COR-L47 (cell line): ENCODE data around the gene ZNF609.

Source experiments
- DNase-seq: peaks from one replicate; lab custom pipeline; 2025; lab: John Stamatoyannopoulos, UW

The ZNF609 gene

DNA sequence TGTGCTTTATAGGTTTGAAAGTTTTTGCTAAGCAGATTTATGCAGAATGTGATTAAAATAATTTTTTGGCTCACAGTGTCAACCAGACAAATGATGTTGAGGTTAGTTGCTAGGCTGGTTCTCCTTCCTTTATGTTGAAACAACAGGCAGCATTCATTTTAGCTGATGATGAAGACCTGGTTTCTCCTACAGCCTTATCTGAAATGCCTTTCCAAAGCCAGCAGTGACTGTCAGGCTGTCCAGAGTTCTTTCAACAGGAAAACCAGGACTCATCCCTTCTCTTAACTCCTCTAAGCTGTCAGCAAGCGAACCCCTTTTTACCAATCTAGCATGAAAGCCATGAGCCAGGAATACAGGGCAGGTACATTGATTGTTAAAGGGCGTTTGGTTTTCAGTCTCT is 84.1 kb downstream of the ZNF609 start:
- no peak for DNase-seq

GRCh38 chr15:64547275-64547674 is 86.9 kb downstream of the ZNF609 start:
- no peak for DNase-seq

GRCh38 chr15:64548235-64548634 is 87.9 kb downstream of the ZNF609 start:
- no peak for DNase-seq

GRCh38 chr15:64549860-64550259 is 89.5 kb downstream of the ZNF609 start:
- DNase-seq = no peak

DNA sequence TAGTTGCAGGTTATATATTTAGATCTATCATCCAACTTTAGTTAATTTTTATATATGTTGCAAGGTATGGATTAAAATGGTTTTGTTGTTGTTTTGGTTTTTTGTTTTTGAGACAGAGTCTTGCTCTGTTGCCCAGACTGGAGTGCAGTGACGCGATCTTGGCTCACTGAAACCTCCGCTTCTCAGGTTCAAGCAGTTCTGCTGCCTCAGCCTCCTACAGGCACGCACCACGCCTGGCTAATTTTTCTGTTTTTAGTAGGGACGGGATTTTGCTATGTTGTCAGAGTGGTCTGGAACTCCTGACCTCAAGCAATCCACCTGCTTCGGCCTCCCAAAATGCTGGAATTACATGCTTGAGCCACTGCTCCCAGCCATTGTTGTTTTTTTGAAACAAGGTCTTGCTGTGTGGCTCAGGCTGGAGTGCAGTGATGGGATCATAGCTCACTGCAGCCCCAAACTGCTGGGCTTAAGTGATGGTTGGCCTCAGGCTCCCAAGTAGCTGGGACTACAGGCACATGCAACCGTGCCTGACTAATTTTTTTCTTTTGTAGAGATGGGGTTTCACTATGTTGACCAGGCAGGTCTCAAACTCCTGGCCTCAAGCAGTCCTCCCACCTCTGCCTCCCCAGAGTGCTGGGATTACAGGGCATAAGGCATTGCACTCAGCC is 92.0 kb downstream of the ZNF609 start:
- no peak for DNase-seq

DNA sequence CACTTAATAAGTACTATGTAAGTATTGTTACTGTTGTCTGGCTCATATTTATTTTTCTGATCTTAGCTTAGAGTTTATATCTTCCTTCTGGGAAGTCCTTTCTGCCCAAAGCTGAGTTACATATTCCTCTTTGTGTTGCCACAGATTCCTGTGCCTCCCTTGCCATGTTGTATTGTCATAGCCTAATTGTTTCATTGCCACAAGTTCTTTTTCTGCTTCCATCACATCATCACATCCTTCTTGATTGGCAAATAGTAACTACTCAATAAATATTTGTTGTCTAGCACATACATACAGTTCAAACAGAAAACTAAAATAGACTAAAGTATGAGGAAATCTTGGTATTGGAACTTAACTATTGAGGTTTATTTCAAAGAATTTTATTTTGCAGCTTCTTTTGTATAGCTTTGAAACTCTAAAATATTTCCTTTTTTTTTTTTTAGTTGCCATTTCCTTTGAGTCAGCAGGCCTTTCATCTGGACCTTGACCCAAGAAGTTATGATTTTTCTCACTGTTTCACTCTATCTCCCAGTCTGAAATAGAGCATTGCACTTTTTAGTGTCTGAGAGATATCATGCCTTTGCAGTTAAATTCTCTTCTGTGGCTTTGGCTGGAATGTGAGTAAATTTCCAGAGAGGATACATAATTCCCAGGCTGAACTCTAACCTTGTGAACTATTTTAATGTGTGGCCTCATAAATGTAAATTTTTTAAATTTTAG is 98.2 kb downstream of the ZNF609 start:
- DNase-seq = no peak

DNA sequence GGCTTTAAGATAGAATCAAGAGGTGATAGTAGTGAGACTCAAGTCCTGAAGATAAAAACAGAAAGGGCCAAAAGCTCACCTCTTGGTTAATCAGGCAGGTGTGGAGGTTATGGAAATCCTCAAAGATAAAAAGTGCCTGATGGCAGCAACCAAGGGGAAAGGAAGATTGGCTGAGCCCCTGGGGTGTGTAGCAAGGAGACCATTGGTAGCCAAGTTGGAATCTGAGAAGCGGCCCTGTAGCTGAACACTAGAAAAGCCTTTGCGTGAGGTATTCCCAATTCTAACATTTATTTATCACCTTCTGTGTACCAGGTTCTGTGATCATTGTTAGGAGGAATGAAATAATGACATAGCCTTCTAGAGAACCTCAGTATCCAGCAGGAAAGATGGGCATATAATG is 98.9 kb downstream of the ZNF609 start:
- DNase-seq = no peak

- no peak for DNase-seq
Observed at GRCh38 chr15:64560501-64560900, 100.1 kb downstream of the ZNF609 start.

GRCh38 chr15:64560998-64561397 is 100.6 kb downstream of the ZNF609 start:
- no peak for DNase-seq

GRCh38 chr15:64562003-64562640 is 101.7 kb downstream of the ZNF609 start:
- DNase-seq = no peak

- no peak for DNase-seq
Observed at GRCh38 chr15:64566102-64566501, 105.7 kb downstream of the ZNF609 start.

GRCh38 chr15:64566629-64567427 is 106.5 kb downstream of the ZNF609 start:
- DNase-seq = no peak

DNA sequence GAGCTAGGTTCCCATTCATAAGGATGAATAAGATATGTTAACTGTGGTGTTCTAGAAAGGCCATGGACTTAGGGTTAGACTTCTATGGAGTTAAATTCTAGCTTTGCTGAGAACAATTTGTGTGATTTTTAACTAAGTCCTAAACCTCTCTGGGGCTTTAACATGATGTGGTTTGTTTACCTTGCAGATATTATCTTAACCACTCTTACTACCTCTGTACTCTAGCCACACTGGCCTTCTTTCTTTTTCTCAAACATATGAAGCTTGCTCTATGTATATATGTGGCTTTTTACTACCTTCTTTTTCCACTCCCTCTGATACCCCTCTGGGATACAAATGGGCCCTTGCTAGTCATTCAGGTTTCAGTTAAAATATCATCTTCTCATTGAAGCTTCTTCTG is 108.4 kb downstream of the ZNF609 start:
- no peak for DNase-seq

- DNase-seq = no peak
Observed at GRCh38 chr15:64571857-64572291, 111.5 kb downstream of the ZNF609 start.

- no peak for DNase-seq
Observed at GRCh38 chr15:64572856-64573255, 112.5 kb downstream of the ZNF609 start.

DNA sequence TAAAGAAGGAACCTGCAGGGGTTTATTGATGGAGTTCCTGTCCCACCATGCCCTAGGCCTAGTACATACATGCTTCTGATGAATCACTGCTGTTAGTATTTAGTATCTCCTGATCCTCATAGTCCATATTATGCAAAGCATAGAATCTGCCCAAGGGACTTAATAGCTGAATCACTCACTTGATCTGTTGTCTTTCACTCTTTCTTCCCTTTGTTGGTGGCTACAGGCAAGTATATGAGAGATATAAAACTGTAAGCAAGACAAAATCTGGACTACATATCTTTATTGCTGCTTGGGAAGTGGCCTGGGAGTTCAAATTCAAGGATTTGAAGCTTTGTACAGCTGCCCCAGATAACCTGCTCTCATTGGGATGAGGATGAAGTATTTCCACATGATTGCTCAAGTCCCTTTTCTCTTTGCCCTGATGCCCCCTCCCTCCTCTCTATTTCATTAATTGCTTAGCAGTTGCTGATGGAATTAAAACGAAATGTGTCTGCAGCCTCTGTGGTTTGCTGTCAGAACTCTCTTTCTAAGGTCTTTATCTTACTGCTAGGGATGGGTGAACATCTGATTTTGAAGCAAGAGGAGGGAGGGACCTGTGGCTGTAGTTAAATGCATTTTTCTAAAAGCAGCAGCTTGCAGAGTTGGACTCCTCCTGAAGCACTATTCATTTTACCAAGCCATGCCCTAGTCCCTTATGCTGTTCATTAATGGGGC is 114.1 kb downstream of the ZNF609 start:
- no peak for DNase-seq

DNA sequence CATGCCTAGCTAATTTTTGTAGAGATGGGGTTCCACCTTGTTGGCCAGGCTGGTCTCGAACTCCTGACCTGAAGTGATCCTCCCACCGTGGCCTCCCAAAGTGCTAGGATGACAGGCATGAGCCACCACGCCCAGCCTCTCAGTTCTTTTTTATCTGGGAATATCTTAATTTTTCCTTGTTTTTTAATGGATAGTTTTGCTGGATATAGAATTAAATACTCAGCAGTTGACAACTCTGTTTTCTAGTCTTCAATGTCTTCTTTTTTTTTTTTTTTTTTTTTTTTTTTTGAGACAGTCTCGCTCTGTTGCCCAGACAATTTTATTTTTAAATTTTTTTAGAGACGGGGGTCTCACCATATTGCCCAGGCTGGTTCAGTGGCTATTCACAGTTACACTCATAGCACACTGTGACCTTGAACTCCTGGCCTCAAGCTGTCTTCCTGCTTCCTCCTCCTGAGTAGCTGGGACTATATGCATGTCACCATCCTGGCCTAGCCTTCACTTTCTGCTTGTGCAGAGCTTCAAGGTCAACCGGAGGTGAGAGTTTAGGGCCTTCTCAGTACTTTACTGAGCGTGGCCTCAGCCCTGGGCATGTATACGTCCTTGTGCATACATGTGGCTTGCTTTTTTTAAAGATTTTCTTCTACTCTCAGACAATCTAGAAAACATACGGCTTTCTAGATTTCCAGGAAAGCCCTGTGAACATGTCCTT is 120.5 kb downstream of the ZNF609 start:
- DNase-seq = no peak

DNA sequence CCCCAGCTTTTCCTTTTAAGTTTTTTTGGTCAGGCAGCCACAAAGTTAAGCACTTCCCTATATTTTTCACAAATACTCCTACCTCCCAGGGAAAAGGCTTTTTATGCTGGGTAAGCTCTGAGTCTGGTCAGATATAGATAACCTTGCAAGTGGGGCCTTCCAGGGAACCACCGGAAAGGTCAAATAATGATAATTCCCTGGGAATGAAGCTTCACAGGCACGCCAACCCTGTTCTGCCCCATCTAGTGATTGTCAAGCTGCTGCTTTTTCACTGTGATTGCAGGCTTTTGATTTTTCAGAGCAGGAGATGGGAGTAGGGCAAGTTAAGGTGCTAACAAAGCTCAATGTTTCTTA is 121.0 kb downstream of the ZNF609 start:
- DNase-seq = no peak

GRCh38 chr15:64582202-64582601 is 121.8 kb downstream of the ZNF609 start:
- no peak for DNase-seq

DNA sequence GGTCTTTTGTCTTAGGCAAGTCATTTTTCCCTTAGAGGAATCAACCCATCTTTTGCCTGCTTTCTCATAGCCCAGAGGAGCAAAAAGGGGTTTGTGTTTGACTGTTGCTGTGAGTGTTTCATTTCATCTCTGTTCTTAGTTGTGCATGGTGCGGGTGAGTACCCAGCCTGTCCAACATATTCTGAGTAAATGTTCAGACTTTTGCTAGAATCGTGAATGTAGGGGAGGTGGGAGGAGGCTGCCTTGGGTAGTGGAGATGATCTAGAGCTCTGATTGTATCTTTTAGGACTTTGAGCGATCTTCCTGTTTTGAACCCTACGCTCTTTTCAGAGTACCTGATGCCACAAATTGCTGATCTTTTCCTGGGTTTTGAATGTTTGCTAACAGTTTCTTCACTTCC is 123.1 kb downstream of the ZNF609 start:
- DNase-seq = no peak

GRCh38 chr15:64583983-64584382 is 123.6 kb downstream of the ZNF609 start:
- no peak for DNase-seq
